HL-60 (cell line): ENCODE measurements around the gene ATP8A1.

Experiments
- DNase-seq, 2 experiments: peaks; one replicate each; pipeline ENCODE4 v3.0.0-alpha.2; 2010 to 2020; ENCODE audit warnings: low read depth in 1 of 2, low spot score in 1 of 2
- H3K27ac ChIP-seq: fragments of 250-450 bp; sonication (Bioruptor Pico); replicated peaks from 2 replicates; pipeline ENCODE4 v1.5.1; 2020; ENCODE audit warnings: mild to moderate bottlenecking, moderate library complexity
- H3K27me3 ChIP-seq: fragments of 250-450 bp; sonication (Bioruptor Pico); 2 replicates; pipeline ENCODE4 v1.5.1; 2021; ENCODE audit warnings: mild to moderate bottlenecking, moderate library complexity; ENCODE audit not compliant: insufficient read depth, poor library complexity, severe bottlenecking
- H3K4me3 ChIP-seq: replicated peaks from 2 replicates; pipeline ENCODE4 v1.5.1; 2011; ENCODE audit warnings: mild to moderate bottlenecking, control low read depth, low read length; ENCODE audit not compliant: insufficient read depth
- GABPA ChIP-seq: IDR thresholded peaks from 2 replicates; pipeline ENCODE4 v1.6.1; 2012; ENCODE audit warnings: low read depth
- POLR2AphosphoS5 ChIP-seq: IDR thresholded peaks from 2 replicates; pipeline ENCODE4 v1.6.1; 2012; ENCODE audit warnings: low read depth
- SPI1 ChIP-seq: IDR thresholded peaks from 2 replicates; pipeline ENCODE4 v1.6.1; 2012; ENCODE audit warnings: low read depth, mild to moderate bottlenecking, borderline replicate concordance
- TF ChIP-seq, protein P1 (sequence below): IDR thresholded peaks from one replicate; pipeline ENCODE4 v1.5.1; 2011; ENCODE audit warnings: low read length, control low read depth, inconsistent platforms; ENCODE audit not compliant: insufficient read depth
- TF ChIP-seq, protein P2 (sequence below): IDR thresholded peaks from 2 replicates; pipeline ENCODE4 v1.6.1; 2012; ENCODE audit warnings: low read depth; ENCODE audit not compliant: insufficient replicate concordance

ATP8A1 gene

DNA sequence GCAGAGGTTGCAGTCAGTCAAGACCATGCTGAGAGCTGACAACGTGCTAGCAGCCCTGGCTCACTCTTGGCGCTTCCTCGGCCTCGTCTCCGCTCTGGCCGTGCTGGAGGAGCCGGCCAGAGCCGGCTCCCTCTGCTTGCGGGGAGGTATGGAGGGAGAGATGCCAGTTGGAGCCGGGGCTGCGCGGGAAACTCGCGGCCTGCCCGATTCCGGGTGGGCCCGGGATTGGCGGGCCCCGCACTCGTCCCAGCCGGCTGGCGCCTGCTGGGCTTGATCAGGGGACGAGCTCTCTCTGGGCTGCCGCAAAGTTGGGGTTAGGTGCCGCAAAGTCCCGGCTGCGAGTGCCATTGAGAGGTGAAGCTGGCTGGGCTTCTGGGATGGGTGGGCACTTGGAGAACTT is 287.4 kb downstream of the ATP8A1 start:
- Histone ChIP-seq H3K4me3 (no peak overlapping the region), H3K27ac (no peak overlapping the region), H3K27me3 (no peaks in the 10 kb centered on the region)
- TF ChIP-seq, protein P1, sequence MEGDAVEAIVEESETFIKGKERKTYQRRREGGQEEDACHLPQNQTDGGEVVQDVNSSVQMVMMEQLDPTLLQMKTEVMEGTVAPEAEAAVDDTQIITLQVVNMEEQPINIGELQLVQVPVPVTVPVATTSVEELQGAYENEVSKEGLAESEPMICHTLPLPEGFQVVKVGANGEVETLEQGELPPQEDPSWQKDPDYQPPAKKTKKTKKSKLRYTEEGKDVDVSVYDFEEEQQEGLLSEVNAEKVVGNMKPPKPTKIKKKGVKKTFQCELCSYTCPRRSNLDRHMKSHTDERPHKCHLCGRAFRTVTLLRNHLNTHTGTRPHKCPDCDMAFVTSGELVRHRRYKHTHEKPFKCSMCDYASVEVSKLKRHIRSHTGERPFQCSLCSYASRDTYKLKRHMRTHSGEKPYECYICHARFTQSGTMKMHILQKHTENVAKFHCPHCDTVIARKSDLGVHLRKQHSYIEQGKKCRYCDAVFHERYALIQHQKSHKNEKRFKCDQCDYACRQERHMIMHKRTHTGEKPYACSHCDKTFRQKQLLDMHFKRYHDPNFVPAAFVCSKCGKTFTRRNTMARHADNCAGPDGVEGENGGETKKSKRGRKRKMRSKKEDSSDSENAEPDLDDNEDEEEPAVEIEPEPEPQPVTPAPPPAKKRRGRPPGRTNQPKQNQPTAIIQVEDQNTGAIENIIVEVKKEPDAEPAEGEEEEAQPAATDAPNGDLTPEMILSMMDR = no peak
- no peak for TF ChIP-seq POLR2AphosphoS5
- TF ChIP-seq SPI1 = no peak
- TF ChIP-seq, protein P2, sequence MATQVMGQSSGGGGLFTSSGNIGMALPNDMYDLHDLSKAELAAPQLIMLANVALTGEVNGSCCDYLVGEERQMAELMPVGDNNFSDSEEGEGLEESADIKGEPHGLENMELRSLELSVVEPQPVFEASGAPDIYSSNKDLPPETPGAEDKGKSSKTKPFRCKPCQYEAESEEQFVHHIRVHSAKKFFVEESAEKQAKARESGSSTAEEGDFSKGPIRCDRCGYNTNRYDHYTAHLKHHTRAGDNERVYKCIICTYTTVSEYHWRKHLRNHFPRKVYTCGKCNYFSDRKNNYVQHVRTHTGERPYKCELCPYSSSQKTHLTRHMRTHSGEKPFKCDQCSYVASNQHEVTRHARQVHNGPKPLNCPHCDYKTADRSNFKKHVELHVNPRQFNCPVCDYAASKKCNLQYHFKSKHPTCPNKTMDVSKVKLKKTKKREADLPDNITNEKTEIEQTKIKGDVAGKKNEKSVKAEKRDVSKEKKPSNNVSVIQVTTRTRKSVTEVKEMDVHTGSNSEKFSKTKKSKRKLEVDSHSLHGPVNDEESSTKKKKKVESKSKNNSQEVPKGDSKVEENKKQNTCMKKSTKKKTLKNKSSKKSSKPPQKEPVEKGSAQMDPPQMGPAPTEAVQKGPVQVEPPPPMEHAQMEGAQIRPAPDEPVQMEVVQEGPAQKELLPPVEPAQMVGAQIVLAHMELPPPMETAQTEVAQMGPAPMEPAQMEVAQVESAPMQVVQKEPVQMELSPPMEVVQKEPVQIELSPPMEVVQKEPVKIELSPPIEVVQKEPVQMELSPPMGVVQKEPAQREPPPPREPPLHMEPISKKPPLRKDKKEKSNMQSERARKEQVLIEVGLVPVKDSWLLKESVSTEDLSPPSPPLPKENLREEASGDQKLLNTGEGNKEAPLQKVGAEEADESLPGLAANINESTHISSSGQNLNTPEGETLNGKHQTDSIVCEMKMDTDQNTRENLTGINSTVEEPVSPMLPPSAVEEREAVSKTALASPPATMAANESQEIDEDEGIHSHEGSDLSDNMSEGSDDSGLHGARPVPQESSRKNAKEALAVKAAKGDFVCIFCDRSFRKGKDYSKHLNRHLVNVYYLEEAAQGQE = no peak
- TF ChIP-seq GABPA = no peak
- DNase-seq = no peak

DNA sequence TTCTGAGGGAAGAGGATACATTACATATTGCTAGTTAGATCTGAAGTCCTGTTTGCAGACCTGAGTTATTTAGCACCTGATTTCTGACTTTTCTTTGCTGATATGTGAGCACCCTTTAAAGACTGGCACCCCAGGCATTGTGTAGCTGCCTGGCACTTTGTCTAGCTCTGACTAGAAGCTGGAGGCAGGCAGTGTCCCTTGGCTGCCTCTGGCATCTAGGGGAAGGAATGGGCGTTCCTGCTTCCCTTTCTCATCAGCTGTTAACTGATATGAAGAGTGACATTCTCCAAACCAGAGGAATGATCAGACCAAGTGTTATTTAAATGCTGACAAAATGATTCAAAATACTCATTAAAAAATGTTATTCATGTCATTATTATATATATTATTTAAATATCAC is 289.9 kb downstream of the ATP8A1 start:
- Histone ChIP-seq H3K27ac (no peak overlapping the region), H3K4me3 (no peak overlapping the region), H3K27me3 (no peaks in the 10 kb centered on the region)
- no peak for DNase-seq
- TF ChIP-seq GABPA (no peak), POLR2AphosphoS5 (no peak), SPI1 (no peak)
- TF ChIP-seq, protein P2 = no peak
- TF ChIP-seq, protein P1 = no peak

DNA sequence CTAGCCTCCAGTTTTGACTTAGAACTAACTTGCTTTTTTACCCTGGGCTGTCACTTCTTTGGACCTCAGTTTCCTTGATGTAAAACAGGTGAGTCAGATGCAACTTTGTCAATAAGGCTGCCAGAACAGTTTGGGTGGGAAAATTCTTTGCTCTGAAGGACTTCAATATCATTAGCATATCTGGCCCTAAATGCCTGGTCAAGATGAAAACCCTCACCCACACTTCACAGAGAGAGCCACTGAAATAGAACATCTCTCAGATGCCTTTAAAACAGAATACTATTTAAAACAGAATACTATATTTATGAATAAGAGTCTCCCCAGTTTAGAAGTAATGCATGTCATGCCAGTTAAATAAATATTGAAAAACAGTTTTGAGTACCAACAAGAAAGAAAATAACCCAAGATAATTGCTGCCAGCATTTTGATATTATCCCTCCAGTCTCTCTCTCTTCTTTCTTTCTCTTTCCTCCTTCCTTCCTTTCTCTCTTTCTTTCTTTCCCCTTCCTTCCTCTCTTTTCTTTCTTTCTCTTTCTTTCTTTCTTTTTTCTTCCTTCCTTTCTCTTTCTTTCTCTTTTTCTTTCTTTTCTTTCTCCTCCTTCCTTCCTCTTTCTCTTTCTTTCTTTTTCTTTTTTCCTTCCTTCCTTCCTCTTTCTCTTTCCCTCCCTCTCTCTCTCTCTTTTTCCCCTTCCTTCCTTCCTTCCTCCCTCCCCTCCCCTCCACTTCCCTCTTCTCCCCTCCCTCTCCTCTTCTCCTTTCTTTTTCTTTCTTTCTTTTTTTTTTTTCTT is 292.4 kb downstream of the ATP8A1 start:
- H3K4me3 ChIP-seq = no peak overlapping the region
- TF ChIP-seq POLR2AphosphoS5 = no peak
- TF ChIP-seq SPI1 = no peak
- TF ChIP-seq, protein P2 = no peak
- TF ChIP-seq, protein P1 = no peak
- no peak for TF ChIP-seq GABPA
- no peaks in the 10 kb centered on the region for H3K27me3 ChIP-seq
- no peak overlapping the region for H3K27ac ChIP-seq
- no peak for DNase-seq
